Brain pericyte (primary cell): ENCODE measurements around the gene SETDB2.

ENCODE experiments used
- DNase-seq: peaks from one replicate; pipeline ENCODE4 v3.0.0-alpha.2; 2012; ENCODE audit warnings: low read depth, low spot score

SETDB2 gene

DNA sequence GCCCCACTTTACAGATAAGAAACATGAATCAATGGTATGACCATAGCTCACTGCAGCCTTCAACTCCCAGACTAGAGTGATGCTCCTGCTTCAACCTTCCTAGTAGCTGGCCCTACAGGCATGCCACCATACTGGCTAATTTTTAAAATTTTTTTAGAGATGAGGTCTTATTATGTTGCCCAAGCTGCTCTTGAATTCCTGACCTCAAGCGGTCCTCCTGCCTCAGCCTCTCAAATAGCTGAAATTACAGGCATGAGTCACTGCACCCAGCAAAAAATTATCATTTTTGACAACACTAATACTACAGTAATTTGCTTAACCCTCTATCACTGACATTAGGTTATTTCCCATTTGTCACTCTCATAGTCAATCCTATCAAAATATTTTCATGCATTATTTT lies 15.0 kb upstream of the SETDB2 start:
- DNase-seq = no peak

DNA sequence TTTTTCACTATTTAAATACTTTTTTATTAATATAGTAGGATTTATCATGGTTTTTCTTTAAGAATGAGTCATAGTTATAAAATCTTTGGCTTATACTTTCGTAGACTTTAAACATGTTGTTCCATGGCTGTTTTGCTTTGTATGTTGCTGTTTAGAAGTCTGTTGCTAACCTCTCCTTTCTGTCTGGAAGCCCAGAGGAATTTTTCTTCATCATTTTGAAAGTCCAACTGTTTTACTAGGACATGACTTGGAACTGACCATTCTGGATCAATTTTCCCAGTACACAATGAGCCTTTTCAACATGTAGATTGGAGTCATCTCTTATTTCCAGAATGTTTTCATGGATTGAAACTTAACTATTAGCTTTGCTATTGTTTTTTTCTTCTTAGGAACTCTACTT lies 8.1 kb upstream of the SETDB2 start:
- DNase-seq = no peak

DNA sequence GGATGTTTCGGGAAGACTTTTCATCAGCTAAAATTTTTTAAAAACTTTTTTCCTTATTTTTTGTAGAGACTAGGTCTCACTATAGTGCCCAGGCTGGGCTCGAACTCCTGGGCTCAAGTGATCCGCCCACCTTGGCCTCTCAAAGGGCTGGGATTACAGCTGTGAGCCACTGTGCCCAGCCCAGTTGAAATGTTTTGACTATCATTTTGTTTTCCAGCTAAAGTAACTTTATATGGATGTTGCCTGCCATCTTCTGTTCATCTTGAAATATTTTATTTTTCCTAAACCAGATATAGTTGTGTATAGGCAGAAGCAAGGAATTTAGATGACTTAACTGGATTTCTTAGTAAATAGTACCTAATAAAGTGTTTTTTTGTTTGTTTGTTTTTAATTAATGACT lies 7.2 kb upstream of the SETDB2 start:
- DNase-seq = no peak

DNA sequence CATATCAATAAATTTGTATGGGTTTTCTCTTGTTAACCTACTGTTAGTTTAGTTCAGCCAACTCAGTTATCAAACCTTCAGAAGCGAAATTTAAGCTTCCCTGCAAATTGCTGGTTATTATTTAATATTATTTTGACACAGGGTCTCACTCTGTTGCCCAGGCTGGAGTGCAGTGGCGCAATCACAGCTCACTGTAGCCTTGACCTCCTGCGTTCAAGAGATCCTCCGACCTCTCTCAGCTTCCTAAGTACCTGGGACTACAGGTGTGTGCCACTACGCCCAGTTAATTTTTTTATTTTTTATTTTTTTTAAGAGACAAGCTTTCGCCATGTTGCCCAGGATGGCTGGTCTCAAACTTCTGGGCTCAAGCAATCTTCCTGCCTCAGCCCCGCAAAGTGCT lies 6.4 kb upstream of the SETDB2 start:
- DNase-seq = no peak

DNA sequence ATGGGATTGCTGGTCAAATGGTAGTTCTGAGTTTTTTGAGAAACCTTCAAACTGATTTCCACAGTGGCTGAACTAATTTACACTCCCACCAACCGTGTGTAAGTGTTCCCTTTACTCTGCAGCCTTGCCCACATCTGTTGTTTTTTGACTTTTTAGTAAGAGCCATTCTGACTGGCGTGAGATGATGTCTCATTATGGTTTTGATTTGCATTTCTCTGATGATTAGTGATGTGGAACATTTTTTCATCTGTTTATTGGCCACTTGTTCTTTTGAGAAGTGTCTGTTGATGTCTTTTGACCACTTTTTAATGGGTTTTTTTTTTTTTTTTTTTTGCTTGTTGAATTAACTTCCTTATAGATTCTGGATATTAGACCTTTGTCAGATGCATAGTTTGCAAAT lies 4.5 kb upstream of the SETDB2 start:
- no peak for DNase-seq

DNA sequence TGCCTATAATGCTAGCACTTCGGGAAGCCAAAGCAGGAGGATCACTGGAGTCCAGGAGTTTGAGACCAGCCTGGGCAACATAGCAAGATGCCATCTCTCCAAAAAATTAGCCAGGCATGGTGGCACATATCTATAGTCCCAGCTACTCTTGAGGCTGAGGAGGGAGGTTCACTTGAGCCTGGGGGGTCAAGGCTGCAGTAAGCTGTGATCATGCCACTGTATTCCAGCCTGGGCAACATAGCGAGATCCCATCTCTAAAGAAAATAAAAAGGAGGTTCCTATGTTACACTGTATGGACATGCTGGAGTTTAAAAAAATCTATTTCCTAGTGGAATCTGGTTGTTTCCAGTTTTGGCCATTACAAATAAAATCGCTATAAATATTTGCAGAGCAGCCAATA lies 2.8 kb upstream of the SETDB2 start:
- no peak for DNase-seq

DNA sequence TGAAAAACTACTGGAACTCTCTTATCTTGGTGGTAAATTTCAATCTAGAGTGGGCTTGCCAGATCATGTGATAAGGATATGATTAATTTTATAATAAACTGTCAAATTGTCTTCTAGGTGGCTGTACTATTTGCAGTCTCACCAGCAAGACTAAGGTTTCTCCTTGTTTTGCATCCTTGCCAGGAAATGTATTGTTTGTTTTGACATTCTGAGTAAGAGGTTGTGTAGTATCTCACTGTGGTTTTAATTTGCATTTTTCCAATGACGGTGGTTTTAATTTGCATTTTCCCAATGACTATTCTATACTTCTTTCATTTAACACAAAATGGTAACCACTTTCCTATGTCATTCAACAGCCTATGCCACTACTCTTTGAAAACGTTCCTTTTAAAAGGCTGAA lies 2.2 kb upstream of the SETDB2 start:
- DNase-seq = no peak

DNA sequence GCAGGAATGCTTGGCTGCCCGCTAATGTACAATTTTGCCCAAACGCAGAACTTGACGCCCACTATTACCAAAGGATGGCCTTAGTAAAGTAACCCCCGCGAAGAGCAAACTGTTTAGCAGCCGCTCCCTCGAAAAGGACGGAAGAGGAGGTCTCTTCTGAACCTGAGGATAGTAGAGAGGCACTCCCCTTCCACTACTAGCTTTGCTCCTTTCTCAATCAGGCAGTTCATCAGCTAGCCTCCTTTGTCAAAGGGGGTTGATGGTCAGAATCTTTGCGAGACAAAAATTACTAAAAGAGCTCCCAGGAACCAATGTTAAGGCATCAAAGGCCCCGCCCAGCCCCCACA lies 744 bp upstream of the SETDB2 start:
- DNase-seq = peak; percentile 4

DNA sequence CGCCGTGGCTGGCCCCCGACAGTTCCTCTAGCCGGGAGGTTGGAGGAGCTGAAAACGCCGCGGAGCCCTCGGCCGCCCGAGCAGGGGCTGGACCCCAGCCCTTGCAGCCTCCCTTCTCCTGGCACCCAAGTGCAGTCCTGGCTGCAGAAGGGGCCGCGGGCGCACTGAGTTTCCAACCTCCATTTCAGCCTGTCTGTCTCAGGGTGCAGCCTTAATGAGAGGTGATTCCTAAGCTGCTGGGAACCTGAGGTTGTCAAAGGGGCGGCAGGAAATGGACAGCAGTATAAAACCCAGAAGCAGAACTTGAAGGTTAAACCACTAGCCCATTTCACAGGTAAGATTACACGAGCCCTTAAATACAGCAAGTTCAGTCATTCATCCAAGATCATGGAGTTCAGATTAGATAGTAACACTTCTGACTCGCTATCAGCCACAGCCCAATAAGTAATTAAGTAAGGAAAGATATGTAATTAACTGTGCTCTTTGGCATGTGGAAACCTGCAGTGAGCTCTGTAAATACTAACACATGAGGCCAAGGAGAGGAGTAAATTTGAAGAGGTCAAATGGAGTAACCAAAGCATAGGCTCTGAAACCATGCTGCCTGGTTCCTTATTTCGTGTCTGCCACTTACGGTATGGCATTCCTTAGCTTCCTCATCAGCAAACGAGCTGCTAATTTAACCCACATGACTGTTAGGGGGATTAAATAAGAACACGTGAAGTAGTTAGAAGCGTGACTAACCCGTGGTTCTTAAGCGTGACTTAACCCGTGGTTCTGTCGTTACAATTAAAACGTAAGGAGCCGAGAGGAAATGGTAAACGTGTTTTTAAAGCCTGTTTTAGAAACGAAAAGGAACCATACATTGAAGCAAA lies 686 bp downstream of the SETDB2 start:
- peak; percentile 5 for DNase-seq

DNA sequence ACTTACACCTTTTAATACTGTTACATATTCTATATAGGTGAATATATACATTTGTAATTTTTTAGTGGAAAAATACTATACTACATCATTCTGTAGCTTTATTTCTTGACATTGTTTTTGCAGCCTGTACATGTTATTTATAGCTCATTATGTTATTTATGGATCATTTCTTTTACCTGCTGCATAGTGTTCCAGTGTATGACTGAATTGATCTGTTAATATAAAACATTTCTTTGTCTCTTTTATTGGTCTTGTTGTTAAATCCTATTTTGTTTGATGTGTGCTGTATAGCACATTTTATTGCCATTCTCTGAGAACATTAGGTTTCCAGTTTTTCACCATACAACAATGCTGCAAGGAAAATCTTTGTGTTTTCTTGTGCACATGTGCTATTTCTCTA lies 2.4 kb downstream of the SETDB2 start:
- no peak for DNase-seq

DNA sequence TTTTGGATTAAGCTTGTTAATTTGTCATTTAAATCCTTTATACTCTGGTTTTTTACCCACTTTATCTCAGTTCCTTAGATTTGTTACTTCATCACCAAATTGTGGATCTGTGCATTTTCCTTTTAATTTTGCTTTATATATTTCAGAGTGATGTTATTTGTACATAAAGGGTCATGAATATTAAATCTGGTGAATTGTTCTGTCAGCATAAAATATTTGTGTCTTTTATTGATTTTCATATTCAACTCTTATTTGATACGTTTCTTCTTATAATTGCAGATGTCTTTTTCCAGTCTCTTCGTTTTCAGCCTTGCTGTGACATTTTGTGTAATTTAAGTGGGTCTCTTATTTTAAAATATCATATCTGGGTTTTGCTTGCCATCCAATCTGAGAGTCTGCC lies 4.7 kb downstream of the SETDB2 start:
- DNase-seq = no peak

DNA sequence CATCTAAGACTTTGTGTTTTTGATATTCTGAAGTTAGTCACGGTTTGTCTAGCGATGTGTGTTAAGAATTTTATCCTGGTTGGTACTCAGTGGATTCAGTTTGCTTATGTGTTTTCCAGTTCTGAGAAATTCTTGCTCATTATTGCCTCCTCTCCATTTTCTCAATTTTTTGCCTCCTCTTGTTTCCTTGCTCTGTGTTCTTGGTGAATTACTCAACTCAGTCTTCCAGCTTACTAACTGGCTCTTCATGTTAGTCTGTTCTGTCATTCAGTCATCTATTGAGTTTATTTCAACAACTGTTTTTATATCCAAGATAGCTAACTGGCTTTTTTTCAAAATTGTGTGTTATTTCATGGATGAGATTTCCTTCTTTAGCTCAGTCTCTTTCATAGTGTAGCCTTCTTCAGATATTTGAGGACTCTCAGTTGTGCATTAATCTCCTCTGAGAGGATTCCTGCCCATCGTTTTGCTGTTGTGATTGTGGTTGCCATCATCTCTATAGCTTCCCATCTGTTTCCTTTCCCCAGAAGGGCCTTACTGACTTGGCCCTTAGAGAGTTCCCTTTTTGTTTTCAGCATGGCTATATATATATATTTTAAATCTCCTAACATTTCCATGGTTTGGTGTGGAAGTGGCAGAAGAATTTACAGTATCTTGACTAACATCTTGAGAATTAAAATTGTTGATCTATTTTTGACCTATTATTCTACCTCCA lies 6.2 kb downstream of the SETDB2 start:
- DNase-seq = no peak

DNA sequence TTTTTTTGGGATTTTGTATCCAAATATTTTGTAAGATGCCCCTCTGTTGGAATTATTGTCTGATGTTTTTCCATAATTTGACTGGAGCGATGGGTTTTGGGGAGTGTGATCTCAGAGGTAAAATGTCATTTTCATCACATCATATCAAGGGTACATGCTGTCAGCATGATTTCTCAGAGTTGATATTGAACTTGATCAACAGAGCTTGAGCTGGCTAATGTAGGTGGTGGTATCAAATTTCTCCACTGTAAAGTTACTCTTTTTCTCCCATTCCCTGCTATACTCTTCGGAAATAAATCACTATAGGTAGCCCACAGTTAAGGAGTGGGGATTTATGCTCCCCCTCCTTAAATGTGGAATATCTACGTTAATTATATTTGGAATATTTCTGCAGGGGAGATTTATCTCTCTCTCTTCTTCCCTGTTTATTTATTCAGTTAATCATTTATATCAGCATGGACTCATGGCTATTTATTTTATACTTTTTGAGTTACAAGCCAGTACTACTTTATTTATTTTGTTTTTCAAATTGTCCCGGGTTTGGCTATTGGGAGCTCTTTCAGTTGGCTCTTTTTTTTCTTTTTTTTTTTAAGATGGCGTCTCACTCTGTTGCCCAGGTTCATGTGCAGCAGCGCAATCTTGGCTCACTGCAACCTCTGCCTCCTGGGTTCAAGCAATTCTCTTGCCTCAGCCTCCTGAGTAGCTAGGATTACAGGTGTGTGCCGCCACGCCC lies 8.8 kb downstream of the SETDB2 start:
- DNase-seq = no peak

DNA sequence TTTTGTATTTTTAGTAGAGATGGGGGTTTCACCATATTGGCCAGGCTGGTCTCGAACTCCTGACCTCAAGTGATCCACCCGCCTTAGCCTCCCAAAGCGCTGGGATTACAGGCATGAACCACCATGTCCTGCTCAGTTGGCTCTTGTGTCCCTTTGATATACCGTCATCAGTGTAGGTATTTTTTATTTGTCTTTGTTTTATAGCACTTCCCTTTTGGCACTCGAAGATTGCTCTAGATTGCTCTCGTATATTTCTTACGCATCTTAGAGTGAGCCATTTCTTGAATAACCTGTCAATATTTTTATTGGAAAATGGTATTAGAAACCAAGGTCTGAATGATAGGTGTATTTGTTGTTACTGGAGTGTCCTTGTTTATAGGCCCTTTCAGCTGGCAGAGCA lies 9.4 kb downstream of the SETDB2 start:
- no peak for DNase-seq

DNA sequence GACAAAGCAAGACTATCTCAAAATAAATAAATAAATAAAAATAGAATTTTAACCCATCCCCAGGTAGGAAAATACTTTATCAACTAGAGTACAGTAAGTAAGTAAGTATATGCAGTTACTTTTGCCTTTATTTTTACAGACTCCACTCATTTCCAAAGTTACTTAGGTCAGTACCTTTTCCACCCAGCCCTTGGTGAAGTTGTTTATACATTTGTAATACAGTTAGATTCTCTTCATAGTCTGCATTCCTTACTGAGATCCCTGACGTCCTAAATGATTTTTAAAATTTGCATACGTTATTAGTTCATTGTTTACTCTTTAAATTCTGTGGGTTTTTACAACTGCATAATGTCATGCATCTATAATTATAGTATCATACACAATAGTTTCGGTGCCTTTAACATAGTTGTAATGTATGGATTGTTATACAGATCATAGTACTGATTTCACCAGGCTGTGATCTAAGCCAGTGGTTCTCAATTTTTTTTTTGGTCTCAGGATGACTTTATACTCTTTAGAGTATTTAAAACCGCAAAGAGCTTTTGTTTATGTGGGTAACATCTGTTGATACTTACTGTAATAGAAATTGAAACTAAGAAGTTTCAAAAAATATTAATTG lies 10.4 kb downstream of the SETDB2 start:
- no peak for DNase-seq

DNA sequence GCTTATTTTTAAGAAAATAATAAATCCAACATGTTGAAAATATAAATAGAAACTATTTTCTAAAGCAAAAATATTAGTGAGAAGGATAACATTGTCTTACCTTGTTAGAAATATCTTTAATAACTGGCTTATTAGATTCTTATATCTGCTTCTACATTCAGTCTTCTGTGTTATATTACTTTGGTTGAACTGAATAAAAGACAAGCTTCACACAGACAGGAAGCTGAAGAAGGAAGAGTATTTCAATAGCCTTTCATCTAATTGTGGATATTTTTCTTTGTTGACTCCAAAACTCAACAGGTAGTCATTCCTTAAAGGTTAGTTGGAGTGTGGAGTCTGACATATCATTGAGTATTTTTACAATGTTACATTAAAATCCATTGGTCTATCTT lies 10.9 kb downstream of the SETDB2 start:
- DNase-seq = no peak

DNA sequence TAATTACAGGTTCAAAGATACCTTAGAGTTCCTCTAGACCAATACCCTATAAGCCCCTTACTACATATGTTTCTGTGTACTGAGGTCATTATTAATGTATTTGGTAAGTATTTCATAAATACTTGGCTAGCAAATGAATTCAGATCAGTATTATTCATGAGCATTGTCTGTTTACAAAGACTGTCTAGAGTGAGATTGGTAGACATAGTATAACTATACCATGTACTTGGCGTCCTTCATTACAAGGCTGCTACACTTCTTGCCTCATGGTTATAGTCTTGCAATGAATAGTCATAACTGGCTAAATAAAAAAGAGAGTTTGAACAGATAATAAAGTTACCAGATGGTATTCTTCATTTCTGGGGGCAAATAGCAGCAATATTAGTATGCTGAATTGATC lies 12.1 kb downstream of the SETDB2 start:
- no peak for DNase-seq

DNA sequence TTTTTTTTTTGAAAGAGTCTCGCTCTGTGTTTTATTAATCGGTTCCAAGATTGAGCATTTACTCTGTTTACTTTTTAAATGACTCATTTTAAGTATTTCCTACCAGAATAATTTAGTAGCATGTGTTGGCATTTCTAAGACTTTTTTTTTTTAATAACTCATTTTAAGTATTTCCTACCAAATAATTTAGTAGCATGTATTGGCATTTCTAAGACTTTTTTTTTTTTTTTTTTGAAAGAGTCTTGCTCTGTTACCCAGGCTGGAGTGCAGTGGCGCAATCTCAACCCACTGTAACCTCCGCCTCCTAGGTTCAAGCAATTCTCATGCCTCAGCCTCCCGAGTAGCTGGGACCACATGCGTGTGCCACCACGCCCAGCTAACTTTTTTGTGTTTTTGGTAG lies 13.1 kb downstream of the SETDB2 start:
- no peak for DNase-seq

DNA sequence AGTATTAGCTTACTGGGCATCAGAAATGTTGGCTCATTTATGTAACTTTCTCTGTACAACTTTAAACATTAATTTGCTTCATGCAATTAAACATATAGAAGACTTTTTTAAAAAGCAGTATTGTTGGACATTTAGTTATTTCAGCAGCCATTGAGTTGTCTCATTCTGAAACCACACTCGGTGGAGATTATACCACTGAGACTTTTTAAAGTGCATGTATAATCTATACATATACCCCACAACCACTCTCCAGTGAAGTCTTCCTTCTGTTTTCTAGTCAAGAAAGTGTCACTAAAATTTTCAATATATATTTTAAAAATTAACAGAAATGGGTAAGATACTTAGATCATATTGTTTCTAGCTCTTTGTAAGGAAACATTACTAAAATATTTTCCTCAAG lies 15.5 kb downstream of the SETDB2 start:
- DNase-seq = no peak

DNA sequence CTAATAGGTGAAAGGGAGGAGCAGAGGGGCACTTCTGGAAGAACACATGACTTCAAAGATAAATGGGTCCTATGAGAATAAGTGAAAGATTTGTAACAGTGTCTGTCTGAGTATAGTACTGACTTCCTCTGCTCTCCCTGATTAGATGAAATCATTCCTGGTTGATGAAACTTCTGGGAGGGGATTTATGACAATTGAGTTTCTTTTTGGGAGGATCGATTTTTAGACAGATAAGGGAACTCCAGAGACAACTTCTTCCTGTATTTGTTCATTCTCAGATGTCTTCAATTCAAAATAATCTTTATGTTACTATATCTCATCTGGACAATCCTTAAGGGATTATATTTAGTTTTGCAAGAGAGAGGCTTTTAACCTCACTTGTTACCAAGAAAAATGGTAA lies 20.0 kb downstream of the SETDB2 start:
- DNase-seq = no peak

DNA sequence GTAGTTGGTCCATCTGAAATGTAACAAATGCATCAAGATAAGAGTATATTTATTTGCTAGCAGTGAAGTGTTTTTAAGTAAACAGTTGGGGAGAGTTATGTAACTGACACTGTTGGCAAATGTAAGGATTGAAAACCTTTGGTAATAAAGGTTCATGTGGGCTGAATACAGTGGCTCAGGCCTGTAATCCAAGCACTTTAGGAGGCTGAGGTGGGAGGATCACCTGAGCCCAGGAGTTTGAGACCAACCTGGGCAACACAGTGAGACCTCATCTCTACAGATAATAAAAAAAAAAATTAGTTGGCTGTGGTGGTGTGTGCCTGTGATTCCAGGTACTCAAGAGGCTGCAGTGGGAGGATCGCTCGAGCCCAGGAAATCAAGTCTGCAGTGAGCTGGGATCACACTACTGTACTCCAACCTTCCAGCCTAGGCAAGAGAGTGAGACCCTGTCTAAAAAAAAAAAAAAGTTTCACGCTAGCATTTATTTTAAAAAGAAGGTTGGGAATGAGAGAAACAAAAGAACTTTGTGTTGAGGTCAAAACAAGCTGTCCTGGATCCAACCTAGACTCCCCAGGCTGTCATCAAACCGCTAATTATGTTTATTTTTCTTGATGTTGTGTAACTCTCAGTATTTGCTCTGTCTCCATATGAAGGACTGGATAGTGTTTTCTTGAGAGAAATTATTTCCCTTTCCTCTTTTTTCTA lies 20.7 kb downstream of the SETDB2 start:
- peak; percentile 3 for DNase-seq
